NOMO-1 (cell line): ENCODE results near the gene ZBTB46.
"Not testable (repeated sequence)": the region's sequence is repeated elsewhere in the genome, so short reads cannot be mapped to it uniquely, and the experiment has no call there.

Source experiments
- DNase-seq, 2 experiments: peaks; one replicate each; lab custom pipeline; 2025; ENCODE audit not compliant: unreplicated experiment in 2 of 2; lab: John Stamatoyannopoulos, UW

ZBTB46 gene

DNA sequence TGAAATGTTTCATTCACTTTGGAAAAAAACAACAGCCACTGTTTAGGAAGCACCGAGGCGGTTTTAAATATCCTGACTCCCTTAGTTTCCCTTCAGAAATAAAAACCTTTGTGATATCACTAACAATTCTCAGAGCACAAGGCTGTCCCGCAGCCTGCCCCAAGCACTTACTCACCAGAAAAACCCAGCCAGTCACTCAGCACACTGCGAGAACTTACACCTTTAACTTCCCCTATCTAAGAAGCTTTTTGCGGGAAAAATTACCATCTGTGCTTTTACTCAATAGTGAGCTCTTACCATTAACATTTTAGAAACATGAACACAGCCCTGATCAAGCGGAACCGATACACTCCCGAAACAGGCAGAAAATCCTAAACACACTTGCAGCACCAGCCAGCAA is 9.3 kb downstream of the ZBTB46 start:
- peak; percentile 51 to 68 for DNase-seq

DNA sequence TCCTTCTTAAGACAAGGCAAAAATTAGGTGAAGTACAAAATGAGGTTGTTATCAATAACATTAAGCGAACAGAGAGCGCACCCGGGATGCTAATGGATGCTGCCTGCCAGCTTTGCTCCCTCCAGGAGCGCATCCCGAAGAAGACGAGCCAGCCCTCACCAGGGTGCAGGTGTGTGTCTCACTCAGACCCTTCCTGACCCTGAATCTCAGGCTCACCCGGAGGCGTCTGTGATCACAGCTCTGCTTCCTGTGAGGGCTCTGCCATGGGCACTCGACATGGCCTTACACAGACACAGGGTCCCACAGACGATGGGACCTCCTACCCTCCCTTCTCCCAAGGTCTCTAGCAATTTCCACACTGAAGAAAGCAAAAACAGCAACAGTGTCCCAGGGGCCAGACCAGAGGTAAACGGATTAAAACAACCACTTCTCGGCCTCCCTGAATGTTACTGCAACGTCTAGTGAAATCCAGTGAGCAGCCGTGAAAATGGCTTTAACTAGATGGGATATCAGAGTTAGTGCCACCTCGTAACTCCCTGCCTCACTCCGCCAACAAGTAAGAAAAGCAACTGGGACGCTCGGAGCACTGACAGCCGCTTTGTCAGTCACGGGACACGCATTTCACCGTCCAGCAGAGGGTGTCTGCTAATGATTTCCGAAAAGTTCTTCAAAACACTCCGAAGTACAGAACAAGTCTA is 11.7 kb downstream of the ZBTB46 start:
- DNase-seq = peak in 1 of 2 experiments; percentile 25

DNA sequence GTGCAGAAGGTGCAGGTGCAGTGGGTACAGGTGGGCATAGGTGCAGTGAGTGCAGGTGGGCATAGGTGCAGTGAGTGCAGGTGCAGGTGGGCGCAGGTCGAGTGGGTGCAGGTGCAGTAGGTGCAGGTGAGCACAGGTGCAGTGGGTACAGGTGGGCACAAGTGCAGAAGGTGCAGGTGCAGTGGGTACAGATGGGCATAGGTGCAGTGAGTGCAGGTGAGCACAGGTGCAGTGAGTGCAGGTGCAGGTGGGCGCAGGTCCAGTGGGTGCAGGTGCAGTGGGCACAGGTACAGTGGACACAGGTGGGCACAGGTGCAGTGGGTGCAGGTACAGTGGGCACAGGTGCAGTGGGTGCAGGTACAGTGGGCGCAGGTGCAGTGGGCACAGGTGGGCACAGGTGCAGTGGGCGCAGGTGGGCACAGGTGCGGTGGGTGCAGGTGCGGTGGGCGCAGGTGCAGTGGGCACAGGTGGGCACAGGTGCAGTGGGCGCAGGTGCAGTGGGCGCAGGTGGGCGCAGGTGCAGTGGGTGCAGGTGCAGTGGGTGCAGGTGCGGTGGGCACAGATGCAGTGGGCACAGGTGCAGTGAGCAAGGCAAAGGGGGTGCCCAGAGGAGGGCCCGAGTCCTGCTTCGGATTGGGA is 15.3 kb downstream of the ZBTB46 start:
- DNase-seq = no peak

DNA sequence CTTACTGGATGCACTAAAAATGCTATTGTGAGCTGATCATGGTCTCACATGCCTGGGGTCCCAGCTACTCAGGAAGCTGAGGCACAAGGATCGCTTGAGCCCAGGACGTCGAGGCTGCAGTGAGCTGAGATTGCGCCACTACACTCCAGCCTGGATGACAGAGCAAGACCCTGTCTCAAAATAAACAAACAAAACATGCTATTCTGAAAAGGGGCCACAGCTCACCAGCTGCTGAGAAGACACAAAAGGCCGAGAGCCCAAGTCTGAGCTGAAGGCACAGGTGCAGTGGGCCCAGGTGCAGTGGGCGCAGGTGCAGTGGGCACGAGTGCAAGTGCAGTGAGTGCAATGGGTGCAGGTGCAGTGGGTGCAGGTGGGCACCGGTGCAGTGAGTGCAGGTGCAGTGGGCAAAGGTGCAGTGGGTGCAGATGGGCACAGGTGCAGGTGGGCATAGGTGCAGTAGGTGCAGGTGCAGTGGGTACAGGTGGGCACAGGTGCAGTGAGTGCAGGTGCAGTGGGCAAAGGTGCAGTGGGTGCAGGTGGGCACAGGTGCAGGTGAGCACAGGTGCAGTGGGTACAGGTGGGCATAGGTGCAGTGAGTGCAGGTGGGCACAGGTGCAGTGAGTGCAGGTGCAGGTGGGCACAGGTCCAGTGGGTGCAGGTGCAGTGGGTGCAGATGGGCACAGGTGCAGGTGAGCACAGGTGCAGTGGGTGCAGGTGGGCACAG is 16.0 kb downstream of the ZBTB46 start:
- no peak for DNase-seq

DNA sequence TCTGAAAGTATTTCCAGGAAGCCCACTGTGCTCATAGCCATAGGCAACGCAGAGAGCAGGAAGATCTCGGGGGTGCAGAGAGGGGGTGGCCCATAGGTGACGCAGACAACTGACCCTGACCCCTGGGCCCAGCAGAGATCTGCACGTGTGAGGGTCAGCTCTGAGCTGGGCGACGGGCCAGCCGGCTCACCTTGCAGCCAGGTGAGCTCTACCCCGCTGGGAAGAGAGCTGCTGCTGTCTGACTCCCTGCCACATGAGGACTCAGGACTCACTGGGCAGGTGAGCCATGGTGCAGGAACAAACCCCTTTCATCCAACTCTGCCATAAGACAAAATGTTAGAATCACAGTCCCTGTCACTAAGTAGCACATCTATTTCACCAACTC is 19.6 kb downstream of the ZBTB46 start:
- DNase-seq = no peak

DNA sequence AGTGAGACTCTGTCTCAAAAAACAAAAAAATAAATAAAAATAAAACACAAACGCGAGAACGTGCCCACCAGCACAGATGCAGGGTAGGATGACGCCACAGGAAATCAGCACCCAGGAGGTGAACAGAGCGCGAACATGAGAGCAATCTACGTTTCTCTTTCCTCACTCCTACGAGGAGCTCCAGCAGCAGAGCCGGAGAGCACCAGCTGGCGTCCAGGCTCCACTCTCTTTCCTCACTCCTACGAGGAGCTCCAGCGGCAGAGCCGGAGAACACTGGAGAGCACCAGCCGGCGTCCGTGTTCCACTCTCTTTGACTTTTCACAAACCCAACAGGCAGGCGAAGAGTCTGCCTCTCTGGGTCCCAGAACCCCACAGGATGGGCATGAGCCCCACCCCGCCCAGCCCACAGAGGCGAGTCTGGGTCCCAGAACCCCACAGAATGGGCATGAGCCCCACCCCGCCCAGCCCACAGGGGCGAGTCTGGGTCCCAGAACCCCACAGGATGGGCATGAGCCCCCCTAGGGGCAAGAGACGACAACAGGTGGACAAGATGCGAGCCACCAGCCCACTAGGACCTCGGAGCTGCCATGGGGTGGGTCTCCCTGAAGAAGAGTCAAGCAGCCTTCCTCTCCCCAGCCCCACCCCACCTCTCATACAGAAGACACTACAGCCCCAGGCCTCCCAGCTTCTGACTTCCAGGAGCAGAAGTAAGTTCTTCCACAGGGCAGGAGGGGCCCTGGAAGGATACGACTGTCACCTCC is 20.2 kb downstream of the ZBTB46 start:
- no peak for DNase-seq

DNA sequence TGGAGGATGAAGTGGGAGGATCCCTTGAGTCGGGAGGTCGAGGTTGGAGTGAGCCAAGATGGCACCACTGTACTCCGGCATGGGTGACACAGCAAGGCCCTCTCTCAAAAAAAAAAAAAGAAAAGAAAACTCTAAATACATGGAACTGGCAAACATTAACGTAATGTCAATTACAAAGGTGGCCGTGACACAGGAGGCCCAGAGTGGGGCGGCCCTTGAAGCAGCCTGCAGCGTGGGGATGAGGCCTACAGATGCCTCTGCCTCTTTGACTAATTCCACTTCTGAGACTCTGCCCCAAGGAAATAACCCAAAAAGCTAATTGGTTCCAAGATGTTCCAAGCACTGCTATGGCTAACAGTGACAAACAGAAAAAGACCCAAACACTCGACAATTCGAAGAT is 21.2 kb downstream of the ZBTB46 start:
- no peak for DNase-seq

DNA sequence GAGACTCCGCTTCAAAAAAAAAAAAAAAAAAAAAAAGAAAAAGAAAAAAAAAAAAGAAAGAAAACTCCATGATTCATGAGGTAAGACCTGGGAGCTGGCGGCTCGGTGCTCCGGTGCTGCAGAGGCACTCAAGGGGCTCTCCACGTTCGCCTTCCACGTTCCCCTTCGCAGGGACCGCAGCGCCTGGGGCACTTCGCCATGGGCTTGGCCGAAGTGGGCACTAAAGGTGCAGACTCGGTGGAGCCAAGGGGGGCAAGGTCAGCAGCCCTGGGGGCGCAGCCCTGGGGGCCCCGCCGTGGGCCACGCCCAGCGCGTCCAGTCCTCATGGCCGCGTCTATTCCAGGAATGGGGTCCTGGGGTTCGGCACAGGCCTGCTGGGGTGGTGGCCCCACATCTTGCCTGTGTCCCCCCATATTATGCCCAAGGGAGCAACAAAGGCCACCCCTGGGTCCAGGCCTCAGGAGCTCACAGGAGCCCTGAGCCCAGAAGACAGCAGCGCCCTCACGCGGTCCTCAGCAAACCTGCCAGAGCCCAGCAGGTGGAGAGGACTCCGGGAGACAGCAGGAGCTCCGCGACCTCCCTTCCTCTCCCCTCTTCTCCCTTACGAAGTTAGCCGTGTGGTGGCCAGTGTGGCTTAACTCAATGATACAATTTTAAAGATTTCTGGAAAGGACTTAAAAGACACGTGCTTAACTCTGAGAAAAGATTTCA is 21.9 kb downstream of the ZBTB46 start:
- DNase-seq = no peak

DNA sequence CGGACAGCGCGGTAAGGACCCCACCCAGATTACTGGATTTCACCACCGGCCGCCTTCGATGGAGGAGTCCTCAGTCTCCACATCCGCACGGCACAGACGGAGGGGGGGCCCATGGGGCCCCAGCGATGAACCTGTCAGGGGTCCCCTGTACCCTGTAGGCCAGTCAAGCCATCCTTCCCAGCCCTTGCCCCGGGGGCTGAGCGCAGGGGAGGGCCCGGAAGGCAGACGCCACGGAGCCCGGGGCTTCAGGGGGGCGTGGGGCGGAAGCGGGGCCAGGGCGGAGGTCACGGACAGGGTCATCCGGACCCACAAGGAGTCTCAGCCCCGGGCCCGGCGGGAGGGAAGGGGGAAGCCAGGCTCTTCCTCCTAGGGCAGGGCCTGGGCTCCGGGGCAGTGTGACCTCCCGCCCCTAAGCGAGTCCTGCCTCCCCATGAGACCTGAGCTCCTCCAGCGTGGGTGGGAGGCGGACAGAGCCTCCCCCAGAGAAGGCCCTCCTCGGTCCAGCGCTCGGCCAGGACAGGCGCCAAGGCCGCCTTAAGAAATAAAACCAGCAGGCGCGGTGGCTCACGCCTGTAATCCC is 22.8 kb downstream of the ZBTB46 start:
- DNase-seq = no peak

DNA sequence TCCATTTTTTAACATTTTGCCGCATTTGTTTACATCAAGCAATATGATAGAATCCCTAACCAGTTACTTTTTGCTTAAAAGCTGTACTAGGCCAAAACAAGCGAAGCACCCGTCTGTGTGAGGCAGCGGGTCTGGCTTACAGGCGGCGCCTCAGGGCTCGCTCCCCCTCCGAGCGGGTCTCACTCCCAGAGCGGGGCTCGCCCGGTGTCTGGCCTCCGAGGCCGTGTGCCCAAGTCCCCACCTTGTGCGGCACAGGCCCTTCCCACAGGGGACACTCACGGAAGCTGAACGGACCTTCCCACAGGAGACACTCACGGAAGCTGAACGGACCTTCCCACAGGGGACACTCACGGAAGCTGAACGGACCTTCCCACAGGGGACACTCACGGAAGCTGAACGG is 23.4 kb downstream of the ZBTB46 start:
- no peak for DNase-seq

DNA sequence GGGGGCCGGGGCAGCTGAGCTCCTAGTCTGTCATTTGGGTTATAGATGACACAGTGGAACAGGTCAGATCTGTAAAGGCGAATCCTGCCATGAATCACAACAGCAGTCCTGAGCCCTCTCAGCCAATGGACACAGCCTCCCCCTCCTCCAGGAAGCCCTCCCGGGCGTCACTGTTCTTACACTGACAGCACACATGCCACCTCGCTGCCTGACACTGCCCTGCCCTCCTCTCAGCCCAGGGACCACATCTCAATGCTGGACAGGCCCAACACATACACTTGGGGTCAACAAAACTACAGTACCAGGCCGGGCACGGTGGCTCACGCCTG is 26.8 kb downstream of the ZBTB46 start:
- DNase-seq = no peak

DNA sequence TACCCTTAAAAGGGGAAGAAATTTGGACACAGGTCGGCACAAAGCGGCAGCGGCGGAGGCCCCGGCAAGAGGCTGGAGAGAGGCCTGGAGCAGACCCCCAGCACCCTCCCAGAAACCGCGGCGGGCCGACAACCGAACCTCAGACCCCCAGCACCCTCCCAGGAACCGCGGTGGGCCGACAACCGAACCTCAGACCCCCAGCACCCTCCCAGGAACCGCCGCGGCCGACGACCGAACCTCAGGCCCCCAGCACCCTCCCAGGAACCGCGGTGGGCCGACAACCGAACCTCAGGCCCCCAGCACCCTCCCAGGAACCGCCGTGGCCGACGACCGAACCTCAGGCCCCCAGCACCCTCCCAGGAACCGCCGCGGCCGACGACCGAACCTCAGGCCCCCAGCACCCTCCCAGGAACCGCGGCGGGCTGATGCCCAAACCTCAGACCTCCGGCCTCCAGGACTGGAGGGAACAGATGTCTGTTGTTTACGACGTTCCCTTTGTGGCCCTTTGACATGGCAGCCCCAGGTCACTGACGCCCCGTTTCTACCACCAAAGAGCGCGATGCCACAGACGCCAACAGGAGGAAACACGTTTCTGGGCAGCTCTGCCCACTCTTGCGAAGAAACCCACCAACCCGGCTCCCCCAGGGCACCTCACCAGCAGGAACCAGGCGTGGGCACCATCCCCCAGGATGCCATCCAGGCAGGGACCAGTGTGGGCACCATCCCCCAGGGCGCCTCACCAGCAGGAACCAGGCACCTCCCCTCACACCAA is 28.4 kb downstream of the ZBTB46 start:
- DNase-seq = no peak

DNA sequence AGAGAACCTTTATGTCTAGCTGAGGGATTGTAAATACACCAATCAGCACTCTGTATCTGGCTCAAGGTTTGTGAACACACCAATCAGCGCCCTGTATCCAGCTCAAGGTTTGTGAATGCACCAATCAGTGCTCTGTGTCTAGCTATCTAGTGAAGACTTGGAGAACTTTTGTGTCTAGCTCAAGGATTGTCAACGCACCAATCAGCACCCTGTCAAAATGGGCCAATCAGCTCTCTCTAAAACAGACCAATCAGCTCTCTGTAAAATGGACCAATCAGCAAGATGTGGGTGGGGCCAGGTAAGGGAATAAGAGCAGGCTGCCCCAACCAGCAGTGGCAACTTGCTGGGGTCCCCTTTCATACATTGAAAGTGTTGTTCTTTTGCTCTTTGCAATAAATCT is 29.9 kb downstream of the ZBTB46 start:
- DNase-seq = not testable (repeated sequence)

DNA sequence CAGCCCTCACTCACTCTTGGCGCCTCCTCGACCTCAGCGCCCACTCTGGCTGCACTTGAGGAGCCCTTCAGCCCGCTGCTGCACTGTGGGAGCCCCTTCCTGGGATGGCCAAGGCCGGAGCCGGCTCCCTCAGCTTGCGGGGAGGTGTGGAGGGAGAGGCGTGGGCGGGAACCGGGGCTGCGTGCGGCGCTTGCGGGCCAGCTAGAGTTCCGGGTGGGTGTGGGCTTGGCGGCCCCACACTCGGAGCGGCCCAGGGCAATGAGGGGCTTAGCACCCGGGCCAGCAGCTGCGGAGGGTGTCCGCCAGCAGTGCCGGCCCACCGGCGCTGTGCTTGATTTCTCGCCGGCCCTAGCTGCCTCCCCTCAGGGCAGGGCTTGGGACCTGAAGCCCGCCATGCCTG is 30.7 kb downstream of the ZBTB46 start:
- DNase-seq = not testable (repeated sequence)

DNA sequence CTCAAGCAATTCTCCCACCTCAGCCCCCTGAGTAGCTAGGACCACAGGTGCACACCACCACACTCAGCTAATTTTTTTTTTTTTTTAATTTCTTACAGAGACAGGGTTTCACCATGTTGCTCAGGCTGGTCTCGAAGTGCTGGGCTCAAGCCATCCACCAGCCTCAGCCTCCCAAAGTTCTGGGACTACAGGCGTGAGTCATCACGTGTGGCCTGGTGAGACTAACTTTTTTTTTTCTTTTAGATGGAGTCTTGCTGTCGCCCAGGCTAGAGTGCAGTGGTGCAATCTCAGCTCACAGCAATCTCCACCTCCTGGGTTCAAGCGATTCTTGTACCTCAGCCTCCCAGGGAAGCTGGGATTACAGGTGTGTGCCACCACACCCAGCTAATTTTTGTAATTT is 31.9 kb downstream of the ZBTB46 start:
- DNase-seq = not testable (repeated sequence)

DNA sequence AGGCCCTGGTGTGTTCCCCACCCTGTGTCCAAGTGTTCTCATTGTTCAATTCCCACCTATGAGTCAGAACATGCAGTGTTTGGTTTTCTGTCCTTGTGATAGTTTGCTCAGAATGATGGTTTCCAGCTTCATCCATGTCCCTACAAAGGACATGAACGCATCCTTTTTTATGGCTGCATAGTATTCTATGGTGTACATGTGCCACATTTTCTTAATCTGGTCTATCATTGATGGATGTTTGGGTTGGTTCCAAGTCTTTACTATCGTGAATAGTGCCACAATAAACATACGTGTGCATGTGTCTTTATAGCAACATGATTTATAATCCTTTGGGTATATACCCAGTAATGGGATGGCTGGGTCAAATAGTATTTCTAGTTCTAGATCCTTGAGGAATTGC is 33.9 kb downstream of the ZBTB46 start:
- not testable (repeated sequence) for DNase-seq

DNA sequence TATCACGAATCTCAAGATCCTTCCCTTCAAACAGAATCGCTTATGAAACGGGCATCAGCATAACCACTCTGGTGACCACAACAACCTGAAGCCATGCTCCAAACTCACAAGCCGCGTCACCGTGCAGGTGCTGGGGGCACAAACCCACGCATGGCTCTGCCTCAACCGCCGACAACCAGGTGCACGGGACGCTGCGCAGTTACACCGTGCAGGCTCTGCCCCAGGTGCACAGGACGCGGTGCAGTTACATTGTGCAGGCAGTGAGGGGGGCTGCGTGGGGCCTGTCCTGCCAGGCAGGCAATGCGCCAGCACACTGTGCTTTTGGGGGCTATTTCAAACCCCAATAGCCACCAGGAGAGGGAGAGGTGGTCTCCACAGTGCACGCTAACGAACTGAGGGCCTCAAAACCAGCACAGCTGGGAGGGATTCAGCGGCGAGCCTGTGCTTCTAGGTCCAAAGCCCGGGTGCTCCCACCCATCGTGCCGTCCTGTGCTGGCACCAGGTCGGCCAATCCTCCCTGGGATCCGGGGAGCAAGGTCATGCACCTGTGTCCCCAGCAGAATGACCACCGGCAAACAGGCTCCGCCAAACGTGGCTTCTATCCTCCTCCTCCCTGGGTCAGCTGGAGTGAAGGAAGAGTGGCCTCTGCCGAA is 35.8 kb downstream of the ZBTB46 start:
- no peak for DNase-seq

DNA sequence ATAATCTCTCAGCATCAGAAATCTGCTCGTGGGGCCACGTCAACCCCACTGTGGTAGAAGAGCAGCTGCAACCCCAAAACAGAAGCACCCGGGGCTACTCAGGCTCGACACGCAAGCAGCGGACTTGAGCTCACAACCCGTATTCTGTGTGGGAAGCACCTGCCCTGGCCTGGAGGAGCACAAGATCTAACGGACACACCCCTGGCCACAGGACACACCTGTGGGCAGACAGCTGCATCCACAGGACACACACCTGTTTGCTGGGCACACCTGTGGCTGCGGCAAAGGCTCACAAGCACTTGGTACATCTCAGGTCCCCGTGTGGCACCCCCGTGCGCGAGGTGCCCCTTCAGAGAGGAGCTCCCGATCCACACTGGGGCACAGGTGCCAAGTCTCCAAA is 36.5 kb downstream of the ZBTB46 start:
- DNase-seq = no peak

DNA sequence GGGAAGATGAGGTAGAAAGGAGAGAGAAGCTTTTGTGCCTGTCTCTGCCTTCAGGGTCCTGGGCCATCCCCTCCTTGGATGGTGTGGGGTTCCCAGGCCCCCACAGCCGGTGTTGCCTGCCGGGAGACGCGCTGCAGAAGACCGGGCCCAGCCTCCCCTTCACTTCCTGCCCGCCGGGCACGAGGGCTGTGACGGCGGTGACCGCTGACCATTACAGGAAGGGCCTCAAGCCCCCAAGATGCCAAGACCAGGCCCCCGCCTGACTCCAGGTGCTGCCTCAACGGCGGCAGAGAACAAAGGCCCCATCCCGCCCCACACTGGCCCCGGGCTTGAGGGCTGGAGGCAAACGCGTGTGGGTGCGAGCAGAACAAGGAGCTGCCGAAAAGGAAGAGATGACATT is 38.2 kb downstream of the ZBTB46 start:
- no peak for DNase-seq
